GM18505 (cell line): ENCODE data around the gene TPM1.

ENCODE experiments used
- ATAC-seq: cut with Tn5 transposase; IDR thresholded peaks from one replicate; pipeline ENCODE4 v1.9.1; 2021; ENCODE audit not compliant: unreplicated experiment
- POLR2A ChIP-seq: IDR thresholded peaks from 4 replicates; pipeline ENCODE4 v1.6.1; 2011; ENCODE audit warnings: borderline replicate concordance; ENCODE audit not compliant: insufficient read depth, insufficient read length; ENCODE audit errors: extremely low read depth

Gene TPM1

DNA sequence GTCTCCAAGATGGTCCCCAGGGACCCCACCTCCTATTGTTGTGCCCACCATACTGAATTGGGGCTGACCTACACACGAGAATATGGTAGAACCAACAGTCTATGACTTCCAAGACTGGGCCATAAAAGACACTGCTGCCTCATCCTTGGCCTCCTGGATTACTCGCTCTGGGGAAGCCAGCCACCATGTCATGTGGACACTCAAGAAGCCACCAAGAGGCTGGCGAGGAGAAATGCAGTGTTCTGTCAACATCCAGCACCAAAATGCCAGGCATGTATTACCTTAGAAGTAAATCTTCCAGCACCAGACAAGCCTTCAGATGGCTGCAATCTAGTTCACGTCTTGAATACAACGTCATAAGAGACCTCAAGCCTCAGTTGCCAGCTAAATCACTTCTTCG is 17.1 kb upstream of the TPM1 start:
- TF ChIP-seq POLR2A = no peak
- no peak for ATAC-seq

DNA sequence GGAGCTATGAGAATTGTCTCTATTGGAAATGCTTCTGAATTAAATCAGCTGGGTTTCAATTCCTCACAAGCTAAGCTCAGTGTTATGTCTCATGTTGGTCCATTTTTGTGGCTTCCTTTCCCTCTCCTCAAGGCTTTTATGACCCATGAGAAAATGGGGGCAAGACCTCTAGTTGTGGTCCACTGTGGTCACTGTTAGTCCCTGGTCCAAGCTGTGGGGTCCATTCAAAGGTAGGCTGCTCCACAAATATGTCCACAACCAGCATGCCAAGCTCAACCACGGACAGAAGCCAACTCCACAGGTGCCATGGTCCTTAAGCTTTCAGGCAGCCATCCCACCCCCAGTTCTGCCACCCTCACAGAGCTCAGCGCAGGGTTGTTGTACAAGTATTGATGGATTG is 14.9 kb upstream of the TPM1 start:
- no peak for ATAC-seq
- no peak for TF ChIP-seq POLR2A

DNA sequence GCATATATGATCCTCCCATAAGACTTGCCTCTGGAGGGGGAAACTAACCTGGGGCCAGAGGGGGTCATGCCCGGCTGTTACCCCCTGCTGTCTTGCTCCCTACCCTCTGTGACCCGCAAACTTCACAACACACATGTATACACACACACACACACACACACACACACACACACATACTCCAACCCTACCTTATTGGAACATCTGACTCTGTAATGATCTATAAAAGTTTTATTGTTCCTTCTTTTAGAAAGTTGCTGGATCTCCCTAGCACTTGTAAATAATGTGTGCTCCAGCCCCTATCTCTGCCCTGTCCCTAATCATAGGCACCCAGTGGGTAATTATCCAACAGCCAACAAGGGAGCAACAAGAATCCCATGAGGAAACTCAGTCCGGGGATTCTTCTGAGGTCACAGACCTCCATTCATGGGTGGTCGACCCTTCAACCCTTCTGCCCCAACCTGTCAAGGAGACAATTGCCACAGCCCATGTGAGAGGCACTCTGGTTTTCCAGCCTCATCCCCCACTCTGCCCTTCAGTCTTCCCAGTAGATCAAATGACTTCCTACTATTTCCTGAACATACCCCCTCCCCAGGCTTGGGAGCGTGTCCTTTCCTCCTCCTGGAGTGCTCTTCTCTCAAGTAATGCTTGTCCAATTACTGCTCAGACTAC is 14.0 kb upstream of the TPM1 start:
- no peak for ATAC-seq

DNA sequence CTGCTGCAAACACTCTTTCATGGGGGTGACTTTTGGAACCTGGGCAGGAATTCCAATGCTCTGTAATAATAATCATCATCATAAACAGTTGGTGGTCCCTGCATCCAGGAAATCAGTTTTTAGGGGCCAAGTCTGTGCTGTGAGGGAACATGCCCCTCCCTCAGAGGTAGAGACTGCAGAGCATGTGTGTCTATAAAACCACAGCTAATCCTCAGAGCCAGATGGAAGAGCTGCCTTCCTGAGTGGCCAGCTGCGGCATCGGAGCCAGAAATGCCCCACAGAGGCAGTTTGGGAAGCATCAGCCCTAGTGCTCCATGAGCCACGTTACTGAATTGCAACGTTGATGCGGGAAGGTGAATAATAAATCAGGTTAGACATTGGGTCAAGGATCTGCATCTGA is 12.9 kb upstream of the TPM1 start:
- no peak for ATAC-seq
- TF ChIP-seq POLR2A = no peak

More for the DNA sequence above, 14.0 kb upstream of the TPM1 start:
- no peak for TF ChIP-seq POLR2A

DNA sequence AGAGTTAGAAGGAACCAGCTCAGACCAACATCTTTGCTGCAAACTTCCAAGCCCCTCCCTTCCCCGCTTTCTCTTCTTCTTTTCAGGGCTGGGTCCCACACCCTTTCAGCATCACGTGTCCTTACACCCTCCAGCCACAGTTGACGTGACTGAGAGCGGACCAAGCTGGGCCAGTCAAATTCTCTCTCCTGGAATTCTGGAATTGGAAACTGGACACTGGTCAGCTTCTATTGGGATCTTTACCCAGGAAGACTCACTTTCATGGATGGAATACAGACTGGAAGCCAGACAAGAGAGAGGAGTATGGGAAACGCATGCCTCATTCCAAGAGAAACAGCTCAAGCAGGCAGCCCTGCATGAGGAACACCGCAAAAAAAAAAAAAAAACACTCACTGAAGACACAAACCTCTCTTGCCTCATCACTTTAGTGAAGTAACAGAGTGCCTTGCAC is 12.4 kb upstream of the TPM1 start:
- TF ChIP-seq POLR2A = no peak

DNA sequence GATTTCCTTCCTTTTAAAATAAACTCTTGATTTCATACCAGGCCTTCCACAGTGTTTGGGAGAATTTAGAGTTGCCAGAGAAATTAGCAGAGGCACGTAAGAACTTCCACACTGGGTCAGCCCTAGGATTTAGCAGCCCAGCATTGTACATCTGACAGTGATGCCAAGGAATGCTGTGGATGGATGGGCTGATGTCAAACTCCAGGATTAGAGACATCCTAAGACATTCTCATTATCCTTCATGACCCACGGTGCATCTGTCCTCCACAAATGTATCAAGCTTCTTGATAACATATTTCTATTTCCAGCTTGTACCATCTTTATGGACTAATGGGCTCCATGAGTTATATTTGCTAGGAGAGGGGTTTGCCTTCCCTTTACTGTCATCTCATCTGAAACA is 8.0 kb upstream of the TPM1 start:
- ATAC-seq = no peak
- TF ChIP-seq POLR2A = no peak

More for the DNA sequence above, 12.4 kb upstream of the TPM1 start:
- ATAC-seq = no peak

DNA sequence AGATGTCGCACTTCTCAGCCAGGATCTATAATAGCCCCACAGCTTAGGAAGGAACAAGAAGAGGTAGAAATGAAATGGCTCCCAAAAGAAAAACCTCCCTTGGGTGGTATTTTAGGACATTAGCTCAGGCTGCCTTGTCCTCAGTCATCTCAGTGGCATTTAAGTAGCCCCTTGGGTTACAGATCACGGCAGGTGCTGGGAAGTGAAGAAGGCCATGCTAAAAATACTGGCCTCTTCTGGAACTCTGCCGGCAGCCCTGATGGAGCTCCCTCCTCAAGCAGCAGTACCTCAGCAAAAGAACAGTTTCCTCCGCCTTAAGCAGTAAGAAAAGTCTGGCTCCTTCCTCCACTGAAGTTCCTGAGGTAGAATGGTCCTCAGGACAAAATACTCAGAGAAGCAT is 7.3 kb upstream of the TPM1 start:
- TF ChIP-seq POLR2A = no peak
- no peak for ATAC-seq

DNA sequence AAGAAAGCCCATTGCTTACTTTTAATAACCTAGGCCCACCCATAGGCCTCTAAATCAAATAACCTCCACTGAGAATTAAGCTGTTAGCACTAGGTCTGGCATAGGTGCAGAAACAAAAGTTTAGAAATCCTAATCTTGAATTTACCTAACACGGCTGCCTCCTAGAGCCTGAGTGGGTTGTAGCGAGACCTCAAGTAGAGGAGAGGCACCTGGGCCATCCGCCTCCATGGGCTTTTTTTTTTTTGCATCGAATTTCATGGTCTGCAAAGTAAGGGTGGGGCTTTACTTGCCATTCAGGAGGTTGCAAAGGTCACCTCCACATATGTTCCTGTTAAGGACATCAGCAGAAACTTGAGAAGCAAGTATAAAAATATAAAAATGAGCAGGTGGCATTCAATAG is 6.6 kb upstream of the TPM1 start:
- ATAC-seq = no peak
- TF ChIP-seq POLR2A = no peak

DNA sequence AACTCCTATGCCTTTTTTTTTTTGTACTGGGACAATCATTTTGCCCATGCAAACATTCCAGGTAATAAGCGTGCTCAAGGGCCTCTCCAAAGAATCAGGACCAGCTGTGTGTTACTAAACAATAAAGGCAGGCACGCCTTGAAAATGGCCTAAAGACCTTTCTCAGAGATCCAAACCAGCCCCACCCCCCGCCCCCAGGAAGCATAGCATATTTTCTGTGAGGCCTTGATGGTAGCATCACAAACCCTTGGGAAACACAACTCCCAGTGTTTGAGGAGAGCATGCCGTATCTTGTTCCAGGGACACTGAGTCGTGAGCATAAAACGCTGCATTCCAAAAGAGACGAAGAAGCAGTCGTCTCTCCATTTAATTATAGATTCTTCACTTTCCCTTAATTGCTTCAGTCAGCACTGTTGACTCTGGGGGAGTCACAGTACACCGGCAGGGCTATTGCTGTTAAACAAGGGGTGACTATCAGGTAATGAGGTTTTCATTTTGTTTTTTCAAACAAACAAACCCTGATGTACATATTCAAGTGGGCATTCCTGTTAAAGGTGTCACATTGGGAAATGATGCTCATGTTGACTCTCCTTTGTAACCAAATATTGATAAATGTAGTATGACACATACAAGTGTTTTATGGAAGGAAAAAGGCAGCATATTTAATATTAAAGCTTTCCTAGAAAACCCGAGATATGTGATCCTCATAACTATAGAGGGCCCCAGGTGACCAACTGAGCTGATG is 4.4 kb upstream of the TPM1 start:
- no peak for TF ChIP-seq POLR2A
- no peak for ATAC-seq

DNA sequence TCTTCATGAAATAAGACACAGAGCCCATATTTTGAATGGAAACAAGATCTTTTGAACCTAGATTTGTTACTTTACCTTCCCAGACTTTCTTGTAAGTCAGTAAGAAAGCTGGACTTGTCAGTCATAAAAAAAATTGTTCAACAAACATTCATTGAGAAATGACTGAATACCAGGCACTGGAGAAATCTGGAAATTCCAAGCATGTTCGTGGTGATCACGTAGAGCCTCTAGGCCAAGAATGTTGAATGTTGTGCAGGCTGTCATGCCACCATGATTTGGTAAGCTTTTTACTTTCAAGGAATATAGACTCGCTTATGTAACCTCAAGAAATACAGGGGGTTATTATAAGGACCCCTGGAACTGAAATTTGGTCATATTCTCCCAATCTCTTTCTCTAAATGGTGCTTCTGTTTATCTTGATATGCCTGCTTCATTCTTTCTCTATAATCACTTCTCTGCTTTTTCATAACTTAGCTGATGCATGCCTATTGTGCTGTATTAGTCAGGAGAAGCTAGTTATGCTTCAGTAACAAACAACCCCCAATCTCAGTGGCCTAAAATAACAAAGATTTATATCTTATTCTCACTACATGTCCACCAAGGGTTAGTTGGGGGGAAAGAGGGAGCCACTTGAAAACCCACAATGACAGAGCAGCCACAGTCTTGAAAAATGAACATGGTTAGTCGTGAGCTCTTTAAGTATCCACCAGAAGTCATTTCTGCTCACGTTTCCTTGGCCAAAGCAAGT is 3.4 kb upstream of the TPM1 start:
- TF ChIP-seq POLR2A = no peak
- ATAC-seq = no peak

DNA sequence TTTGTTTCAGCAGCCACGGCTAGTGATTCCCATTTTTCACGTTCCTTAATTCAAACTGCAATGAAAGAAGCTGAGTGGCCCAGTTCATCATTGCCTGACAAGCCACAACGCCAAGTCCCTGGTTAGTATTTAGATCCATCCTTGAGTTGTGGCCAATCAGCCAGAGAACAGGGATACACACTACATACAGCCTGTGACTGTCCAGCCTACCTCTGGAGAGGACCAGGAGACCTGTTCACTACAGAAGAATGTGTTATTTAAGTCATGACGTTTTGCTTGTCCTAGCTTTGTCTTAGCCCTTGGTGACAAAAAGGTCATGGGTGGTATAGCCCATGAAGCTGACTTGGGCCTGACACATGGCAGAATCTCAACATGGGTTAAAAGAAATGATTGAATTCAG is 2.7 kb upstream of the TPM1 start:
- no peak for ATAC-seq
- no peak for TF ChIP-seq POLR2A

DNA sequence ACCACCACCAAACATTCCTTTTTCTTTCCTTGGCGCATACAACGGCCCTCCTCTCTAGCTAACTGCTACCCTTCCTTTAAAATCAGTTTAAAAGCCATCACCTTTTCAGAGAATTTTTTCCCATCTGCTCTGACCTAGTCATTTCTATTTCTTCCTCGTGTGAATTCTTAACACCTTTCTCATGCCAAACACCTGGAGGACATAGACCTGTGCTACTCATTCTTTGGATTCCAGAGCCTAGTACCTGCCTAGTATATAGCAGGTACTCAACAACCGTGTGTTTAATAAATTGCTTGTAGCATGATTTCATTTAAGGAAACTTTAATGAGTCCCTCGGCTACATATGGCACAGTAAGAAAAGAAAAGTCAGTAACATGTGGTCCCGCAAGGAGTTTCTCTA is 2.0 kb upstream of the TPM1 start:
- ATAC-seq = no peak
- no peak for TF ChIP-seq POLR2A

DNA sequence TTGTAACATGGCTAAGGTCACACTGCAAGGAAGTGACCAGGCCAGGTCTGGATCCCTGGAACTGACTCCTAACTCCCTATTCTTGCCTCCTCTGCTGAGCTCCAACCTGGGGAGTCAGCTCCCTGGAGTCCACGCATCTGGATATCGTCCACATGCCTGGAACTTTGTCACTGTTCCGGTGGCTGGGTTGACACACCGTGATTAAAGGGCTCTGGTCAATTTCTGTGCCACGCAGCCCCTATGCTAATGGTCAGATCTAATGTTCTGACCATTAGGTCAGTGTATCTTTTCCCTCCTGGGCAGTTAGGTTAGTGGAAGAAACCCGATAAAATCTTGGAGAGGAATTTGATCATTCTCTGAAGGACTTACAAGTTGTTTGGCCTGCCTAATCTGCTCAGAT is 1.6 kb upstream of the TPM1 start:
- no peak for ATAC-seq
- TF ChIP-seq POLR2A = no peak

DNA sequence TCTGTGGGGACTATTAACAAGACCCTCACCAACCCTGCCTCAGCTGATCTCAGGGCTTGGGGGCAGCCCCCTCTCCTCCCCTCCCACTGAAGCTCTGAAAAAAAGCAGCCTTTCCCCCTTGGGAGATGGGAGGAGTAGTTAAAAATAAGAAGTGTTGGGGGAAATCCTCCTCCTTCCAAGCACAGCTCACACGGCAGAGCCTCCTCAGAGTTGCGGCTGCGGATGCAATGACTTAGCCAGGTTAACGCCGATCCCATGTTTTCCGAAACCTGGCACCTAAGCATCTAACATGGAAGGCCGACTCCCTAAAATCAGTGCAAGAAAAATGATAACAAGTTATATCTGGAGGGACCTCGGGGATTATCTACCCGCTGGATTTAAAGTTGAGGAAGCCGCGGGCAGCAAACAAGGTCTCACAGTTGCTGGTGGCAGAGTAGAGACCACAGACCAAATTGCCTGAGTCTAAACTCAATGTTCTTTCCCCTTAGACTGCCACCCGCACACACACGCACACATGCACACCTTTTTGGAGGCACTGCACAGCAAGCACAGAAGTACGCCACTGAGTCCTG is 1.1 kb upstream of the TPM1 start:
- no peak for ATAC-seq
- TF ChIP-seq POLR2A = no peak

DNA sequence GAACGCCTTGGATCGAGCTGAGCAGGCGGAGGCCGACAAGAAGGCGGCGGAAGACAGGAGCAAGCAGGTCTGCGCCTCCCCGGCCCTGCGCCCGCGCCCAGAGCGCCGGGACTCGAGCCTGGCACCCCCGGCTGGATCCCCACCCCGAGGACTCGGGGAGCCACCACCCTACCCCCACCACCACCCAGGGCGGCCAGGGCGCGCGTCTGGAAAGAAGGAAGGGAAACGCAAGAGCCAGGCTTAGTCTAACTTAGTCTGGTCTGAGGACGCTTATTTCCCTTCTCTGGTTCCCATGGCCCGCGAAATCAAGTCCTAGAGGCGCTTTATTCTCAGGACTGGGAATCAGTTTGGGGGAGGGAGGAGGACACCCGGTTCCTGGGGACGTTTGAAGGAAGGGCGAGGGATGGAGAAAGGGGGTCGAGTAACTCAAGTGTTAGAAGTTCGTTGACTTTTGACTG is 359 bp downstream of the TPM1 start:
- TF ChIP-seq POLR2A = no peak
- no peak for ATAC-seq
